Measurements from ENCODE around the gene PEX16. TPM values are rescaled to one million over a fixed set of nuclear protein-coding genes. Genes with fewer than 3 reads are reported as not detected.
A peak's percentile ranks its signal among the peaks of the same experiment; 100 is the strongest.

Gene PEX16
- total RNA-seq, 1 donor from 2014 or later = 20.7 TPM

DNA sequence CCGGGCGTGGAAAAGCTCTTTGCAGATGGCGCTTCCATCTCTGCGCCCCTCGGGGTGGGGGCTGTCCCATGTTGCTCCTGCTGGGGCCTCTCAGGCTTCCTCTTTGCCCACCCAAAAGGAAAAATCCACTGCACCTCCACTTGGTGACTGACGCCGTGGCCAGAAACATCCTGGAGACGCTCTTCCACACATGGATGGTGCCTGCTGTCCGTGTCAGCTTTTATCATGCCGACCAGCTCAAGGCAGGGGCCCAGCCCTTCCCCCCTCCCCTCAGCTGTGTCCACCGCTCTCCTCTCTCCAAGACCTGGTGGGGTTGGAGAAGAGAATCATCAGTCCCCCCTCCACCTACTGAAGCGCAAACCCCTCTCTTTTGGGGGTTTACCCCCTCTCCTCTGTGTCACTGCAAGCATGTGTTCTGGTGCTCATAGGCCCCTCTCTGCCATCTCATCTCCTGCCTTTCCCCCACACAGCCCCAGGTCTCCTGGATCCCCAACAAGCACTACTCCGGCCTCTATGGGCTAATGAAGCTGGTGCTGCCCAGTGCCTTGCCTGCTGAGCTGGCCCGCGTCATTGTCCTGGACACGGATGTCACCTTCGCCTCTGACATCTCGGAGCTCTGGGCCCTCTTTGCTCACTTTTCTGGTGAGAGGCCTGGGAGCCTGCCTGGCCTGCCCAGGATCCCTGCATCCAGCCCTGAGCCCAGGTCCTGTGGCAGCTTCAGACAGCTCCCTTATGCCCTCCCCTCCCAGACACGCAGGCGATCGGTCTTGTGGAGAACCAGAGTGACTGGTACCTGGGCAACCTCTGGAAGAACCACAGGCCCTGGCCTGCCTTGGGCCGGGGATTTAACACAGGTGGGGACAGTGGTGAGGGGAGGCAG lies 6.6 kb upstream of the PEX16 start:
- TF ChIP-seq, protein P1, sequence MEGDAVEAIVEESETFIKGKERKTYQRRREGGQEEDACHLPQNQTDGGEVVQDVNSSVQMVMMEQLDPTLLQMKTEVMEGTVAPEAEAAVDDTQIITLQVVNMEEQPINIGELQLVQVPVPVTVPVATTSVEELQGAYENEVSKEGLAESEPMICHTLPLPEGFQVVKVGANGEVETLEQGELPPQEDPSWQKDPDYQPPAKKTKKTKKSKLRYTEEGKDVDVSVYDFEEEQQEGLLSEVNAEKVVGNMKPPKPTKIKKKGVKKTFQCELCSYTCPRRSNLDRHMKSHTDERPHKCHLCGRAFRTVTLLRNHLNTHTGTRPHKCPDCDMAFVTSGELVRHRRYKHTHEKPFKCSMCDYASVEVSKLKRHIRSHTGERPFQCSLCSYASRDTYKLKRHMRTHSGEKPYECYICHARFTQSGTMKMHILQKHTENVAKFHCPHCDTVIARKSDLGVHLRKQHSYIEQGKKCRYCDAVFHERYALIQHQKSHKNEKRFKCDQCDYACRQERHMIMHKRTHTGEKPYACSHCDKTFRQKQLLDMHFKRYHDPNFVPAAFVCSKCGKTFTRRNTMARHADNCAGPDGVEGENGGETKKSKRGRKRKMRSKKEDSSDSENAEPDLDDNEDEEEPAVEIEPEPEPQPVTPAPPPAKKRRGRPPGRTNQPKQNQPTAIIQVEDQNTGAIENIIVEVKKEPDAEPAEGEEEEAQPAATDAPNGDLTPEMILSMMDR (IDR thresholded peaks at IDR 0.05; ENCODE audit: unreplicated experiment) = no peak
- H3K27ac Mint-ChIP-seq = no peak overlapping the region
- DNase-seq (ENCODE audit: low spot score in 2 of 2, unreplicated experiment in 2 of 2) = peak in 1 of 2 experiments; percentile 17
- peak overlapping the region; percentile 44 for H3K4me3 Mint-ChIP-seq
- no peaks in the 10 kb centered on the region for H3K9me3 Mint-ChIP-seq
- H3K36me3 Mint-ChIP-seq = no peaks in the 10 kb centered on the region
- H3K4me1 Mint-ChIP-seq = peaks cover 16% of the 10 kb centered on the region
- peaks cover 46% of the 10 kb centered on the region for H3K27me3 Mint-ChIP-seq (ENCODE audit: low read depth)

DNA sequence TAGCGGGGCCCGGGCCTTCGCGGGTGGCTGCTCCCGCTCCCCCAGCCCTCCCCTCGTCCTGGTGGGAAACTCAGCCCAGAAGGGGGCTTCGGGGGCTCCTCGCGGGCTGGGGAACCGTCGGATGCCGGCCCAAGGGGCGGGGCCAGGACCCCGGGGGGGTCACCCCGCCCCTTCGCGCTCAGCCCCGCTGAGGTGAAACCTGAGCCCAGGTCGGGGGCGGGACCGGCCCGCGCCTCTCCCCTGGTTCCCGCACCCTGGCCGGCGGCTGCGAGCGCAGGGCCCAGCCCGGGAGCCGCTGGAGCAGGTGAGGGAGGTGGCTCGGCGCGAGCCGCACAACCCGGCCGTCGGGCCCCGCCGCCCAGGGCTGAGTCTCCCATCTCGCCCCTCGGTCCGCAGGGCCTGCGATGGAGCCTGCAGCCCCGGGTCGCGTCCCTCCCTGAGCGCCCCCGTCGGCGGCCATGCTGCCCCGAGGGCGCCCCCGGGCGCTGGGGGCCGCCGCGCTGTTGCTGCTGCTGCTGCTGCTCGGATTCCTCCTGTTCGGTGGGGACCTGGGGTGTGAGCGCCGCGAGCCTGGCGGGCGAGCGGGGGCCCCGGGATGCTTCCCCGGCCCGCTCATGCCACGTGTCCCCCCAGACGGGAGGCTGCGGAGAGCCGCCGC lies 4.9 kb upstream of the PEX16 start, which contains the start of gene LARGE2:
Gene LARGE2, plus strand, starts transcription at position 232 of the 658 bp plus-strand sequence. Its CDS starts 227 bp downstream, at position 459.
- TF ChIP-seq, protein P1 (IDR thresholded peaks at IDR 0.05; ENCODE audit: unreplicated experiment) = no peak
- H3K27me3 Mint-ChIP-seq (ENCODE audit: low read depth) = peaks cover 46% of the 10 kb centered on the region
- H3K36me3 Mint-ChIP-seq = no peaks in the 10 kb centered on the region
- peak in 1 of 2 experiments; percentile 27 for DNase-seq (ENCODE audit: low spot score in 2 of 2, unreplicated experiment in 2 of 2)
- H3K9me3 Mint-ChIP-seq = no peaks in the 10 kb centered on the region
- peaks cover 15% of the 10 kb centered on the region for H3K4me1 Mint-ChIP-seq
- peak within 1 kb of the TSS; percentile 67 for H3K4me3 Mint-ChIP-seq
- H3K27ac Mint-ChIP-seq = peak within 1 kb of the TSS; percentile 39

DNA sequence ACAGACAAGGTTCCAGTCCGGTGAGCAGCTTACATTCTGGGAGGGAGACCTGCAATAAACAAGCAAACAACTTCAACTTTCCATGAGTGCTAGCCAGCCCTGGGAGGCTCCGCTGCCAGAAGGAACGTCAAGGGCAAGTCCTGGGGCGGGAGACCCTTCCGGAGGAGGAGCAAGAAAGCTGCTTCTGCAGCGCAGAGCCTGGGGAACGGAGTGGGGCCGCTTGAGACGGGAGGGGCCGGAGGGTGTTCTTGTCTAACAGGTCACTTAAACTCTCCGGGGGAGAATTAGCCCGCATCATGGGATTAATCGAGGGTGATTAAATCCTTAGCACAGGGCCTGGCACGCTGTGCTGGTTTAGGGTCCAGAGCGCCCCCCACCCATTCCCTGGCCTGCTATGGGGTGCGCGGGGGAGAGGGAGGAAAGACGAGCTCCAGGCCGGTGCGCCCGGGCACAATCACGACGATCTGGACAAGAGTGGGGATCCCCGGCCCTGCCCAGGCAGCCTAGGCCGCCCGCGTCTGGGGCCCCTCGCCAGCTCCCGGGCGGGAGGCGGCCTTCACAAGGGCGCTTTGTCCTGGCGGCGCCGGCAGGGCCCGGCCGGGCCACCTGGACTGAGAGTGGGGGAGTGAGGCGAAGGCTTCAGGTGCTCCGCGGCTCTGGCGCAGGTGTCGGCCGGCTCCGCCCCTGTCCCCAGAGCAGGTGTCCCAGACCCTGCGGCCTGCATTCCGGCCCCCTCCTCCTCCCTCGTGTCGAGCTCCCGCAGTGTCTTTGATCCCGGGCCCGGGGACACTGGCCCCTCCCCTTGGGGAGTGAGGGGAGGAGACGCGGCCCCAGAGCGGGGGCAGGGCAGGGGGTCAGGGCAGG lies 4.1 kb upstream of the PEX16 start:
- Mint-ChIP-seq H3K4me3 (peak overlapping the region; percentile 59), H3K27me3 (ENCODE audit: low read depth) (peaks cover 46% of the 10 kb centered on the region), H3K27ac (peak overlapping the region; percentile 36), H3K36me3 (no peaks in the 10 kb centered on the region), H3K4me1 (peaks cover 19% of the 10 kb centered on the region), H3K9me3 (no peaks in the 10 kb centered on the region)
- TF ChIP-seq, protein P1 (IDR thresholded peaks at IDR 0.05; ENCODE audit: unreplicated experiment) = no peak
- peak; percentile 20 to 48 for DNase-seq (ENCODE audit: low spot score in 2 of 2, unreplicated experiment in 2 of 2)

DNA sequence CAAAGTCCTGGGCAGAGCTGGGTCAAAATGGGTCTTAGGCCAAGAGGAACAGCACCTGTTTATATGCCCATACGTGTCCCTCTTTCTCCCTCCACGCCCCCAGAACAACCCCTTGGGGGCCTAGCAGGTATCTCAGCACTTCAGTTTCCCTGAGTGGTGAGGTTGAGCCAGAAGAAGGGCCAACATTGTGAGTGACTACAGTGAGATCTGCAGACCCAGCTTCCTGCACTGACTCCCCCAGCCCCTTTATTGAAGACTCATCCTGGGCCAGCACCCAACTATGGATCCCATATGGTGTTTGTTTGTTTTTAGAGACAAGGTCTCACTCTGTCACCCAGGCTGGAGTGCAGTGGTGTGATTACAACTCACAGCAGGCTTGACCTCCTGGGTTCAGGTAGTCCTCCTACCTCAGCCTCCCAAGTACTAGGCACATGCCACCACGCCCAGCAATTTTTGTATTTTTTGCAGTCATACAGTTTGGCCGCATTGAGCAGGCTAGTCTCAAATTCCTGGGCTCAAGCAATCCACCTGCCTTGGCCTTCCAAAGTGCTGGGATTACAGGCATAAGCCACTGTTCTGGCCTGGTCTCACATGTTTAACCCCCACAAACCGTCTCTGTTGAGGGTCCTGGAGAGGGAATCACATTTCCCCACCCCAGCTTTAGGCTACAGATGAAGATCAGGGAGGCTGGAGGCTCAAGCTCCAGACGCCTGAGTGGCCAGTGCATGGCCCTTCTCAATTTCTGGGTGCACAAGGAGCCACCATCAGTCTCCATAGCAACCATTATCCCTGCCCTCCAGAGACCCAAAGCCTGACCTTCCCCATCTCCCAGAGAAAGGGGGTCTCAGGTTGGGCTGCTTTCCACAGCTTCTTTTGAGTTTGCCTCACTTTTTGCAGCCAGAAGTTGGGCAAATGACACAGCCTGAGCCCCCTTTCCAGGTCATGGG lies 3.1 kb upstream of the PEX16 start:
- Mint-ChIP-seq H3K4me3 (peak overlapping the region; percentile 59), H3K4me1 (peaks cover 24% of the 10 kb centered on the region), H3K9me3 (no peaks in the 10 kb centered on the region), H3K36me3 (no peaks in the 10 kb centered on the region), H3K27ac (no peak overlapping the region), H3K27me3 (ENCODE audit: low read depth) (peaks cover 39% of the 10 kb centered on the region)
- no peak for DNase-seq (ENCODE audit: low spot score in 2 of 2, unreplicated experiment in 2 of 2)
- TF ChIP-seq, protein P1 (IDR thresholded peaks at IDR 0.05; ENCODE audit: unreplicated experiment) = no peak
